CD4-positive, alpha-beta T cell treated with Interleukin-15 for 1 hour (primary cell): ENCODE measurements around the gene NPFFR1.

Source experiments
- DNase-seq: peaks from one replicate; pipeline ENCODE4 v3.0.0-alpha.2; 2020

The NPFFR1 gene

GRCh38 chr10:70222340-70222794 lies 61.4 kb downstream of the NPFFR1 start:
- DNase-seq, result no peak

- no peak for DNase-seq
These were observed 62.8 kb downstream of the NPFFR1 start for GRCh38 chr10:70221030-70221429.

- DNase-seq, result no peak
These were observed 70.9 kb downstream of the NPFFR1 start for GRCh38 chr10:70212879-70213278.

- DNase-seq, result no peak
These were observed 71.5 kb downstream of the NPFFR1 start for GRCh38 chr10:70212277-70212676.

- no peak for DNase-seq
These were observed 77.0 kb downstream of the NPFFR1 start for GRCh38 chr10:70206762-70207161.

GRCh38 chr10:70201105-70201504 lies 82.7 kb downstream of the NPFFR1 start:
- no peak for DNase-seq

- no peak for DNase-seq
These were observed 84.9 kb downstream of the NPFFR1 start for GRCh38 chr10:70198696-70199466.
